Hematopoietic multipotent progenitor cell treated with erythropoietin and hydrocortisone succinate and interleukin-3 and kit ligand, for 15 days (in vitro differentiated cells): ENCODE data around the gene DNAJC5G.
"Not testable (repeated sequence)": the region's sequence is repeated elsewhere in the genome, so short reads cannot be mapped to it uniquely, and the experiment has no call there.

ENCODE experiments used
- DNase-seq: peaks from one replicate; pipeline ENCODE4 v3.0.0-alpha.2; 2015; ENCODE audit warnings: low spot score

DNAJC5G gene

GRCh38 chr2:27281442-27281841 lies 6.2 kb downstream of the DNAJC5G start:
- no peak for DNase-seq

- no peak for DNase-seq
These were observed 6.8 kb downstream of the DNAJC5G start, which contains the start of gene TRIM54 for GRCh38 chr2:27281855-27282559. TSS of gene TRIM54 (plus strand) at chr2:27282429. CDS start at chr2:27282732, 303 bp downstream.

GRCh38 chr2:27282892-27283291 lies 7.7 kb downstream of the DNAJC5G start:
- DNase-seq: no peak

- DNase-seq: no peak
These were observed 9.8 kb downstream of the DNAJC5G start for GRCh38 chr2:27284996-27285395.

GRCh38 chr2:27285481-27285880 lies 10.2 kb downstream of the DNAJC5G start:
- DNase-seq: no peak

- DNase-seq: no peak
These were observed 13.4 kb downstream of the DNAJC5G start for GRCh38 chr2:27288610-27289009.

GRCh38 chr2:27290549-27290948 lies 15.3 kb downstream of the DNAJC5G start:
- no peak for DNase-seq

- no peak for DNase-seq
These were observed 16.6 kb downstream of the DNAJC5G start for GRCh38 chr2:27291865-27292264.

- no peak for DNase-seq
These were observed 19.7 kb downstream of the DNAJC5G start for GRCh38 chr2:27294928-27295327.

GRCh38 chr2:27296481-27296880 lies 21.2 kb downstream of the DNAJC5G start:
- DNase-seq: no peak

GRCh38 chr2:27297195-27297594 lies 22.0 kb downstream of the DNAJC5G start:
- no peak for DNase-seq

- no peak for DNase-seq
These were observed 23.3 kb downstream of the DNAJC5G start for GRCh38 chr2:27298391-27299080.

- not testable (repeated sequence) for DNase-seq
These were observed 25.4 kb downstream of the DNAJC5G start for GRCh38 chr2:27300606-27301005.

- peak; percentile 69 for DNase-seq
These were observed 28.1 kb downstream of the DNAJC5G start for GRCh38 chr2:27303093-27304025.

GRCh38 chr2:27304488-27305240 lies 29.4 kb downstream of the DNAJC5G start:
- DNase-seq: no peak

- DNase-seq: no peak
These were observed 30.3 kb downstream of the DNAJC5G start for GRCh38 chr2:27305516-27305915.

- no peak for DNase-seq
These were observed 30.9 kb downstream of the DNAJC5G start for GRCh38 chr2:27306136-27306535.

- DNase-seq: no peak
These were observed 31.5 kb downstream of the DNAJC5G start for GRCh38 chr2:27306573-27307286.

- no peak for DNase-seq
These were observed 32.0 kb downstream of the DNAJC5G start for GRCh38 chr2:27307287-27307544.

- DNase-seq: no peak
These were observed 32.5 kb downstream of the DNAJC5G start for GRCh38 chr2:27307545-27308358.
